B cell (primary cell): Measurements from ENCODE around the gene SAMD1.

Experiments used
- CTCF ChIP-seq: fragments of 200-600 bp; IDR thresholded peaks from one replicate; pipeline ENCODE4 v1.8.0; 2022; ENCODE audit warnings: antibody characterized with exemption, mild to moderate bottlenecking
- EZH2 ChIP-seq: IDR thresholded peaks from 2 replicates; pipeline ENCODE4 v1.6.1; 2012; ENCODE audit warnings: borderline replicate concordance, low read depth, mild to moderate bottlenecking, moderate library complexity, low read length; ENCODE audit not compliant: insufficient read depth, poor library complexity, severe bottlenecking

- no peak for TF ChIP-seq CTCF
- TF ChIP-seq EZH2, result no peak
Measured at GRCh38 chr19:14097532-14098151, 7.1 kb upstream of the SAMD1 start.
